Fibroblast of lung (primary cell): ENCODE results near the gene CCDC196.

Experiments
- EZH2 ChIP-seq: IDR thresholded peaks from 2 replicates; pipeline ENCODE4 v1.5.1; 2012; ENCODE audit warnings: low read length, control low read depth, mild to moderate bottlenecking; ENCODE audit errors: missing control alignments
- TF ChIP-seq, protein P1 (sequence below), 2 donors: IDR thresholded peaks in 1 of 2; conservative IDR thresholded peaks in 1 of 2; 1 replicate in 1 of 2; 2 replicates in 1 of 2; pipeline ENCODE4 v1.5.1; 2011 to 2012; ENCODE audit warnings: low read length in 2 of 2, control low read depth in 1 of 2, inconsistent platforms in 1 of 2, low read depth in 1 of 2, mild to moderate bottlenecking in 1 of 2

DNA sequence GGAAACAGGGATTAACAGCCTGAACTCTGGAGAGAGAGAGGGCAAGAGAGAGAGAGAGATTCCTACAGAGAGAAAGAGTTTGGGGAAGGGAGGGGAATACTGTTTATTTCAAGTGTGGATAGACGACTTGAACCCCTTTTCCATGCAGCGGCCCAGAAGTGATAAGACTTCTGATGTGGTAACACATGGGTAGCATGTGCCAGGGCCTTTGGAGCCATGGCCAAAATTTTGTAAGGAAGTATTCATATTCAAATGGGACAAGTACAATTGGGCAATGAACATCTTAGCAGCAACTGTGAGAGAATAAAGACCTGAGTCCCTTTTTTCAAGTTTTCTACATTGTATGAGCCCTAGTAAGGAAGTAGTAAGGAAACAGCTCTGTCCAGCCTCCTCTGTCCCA is 42.4 kb upstream of the CCDC196 start:
- TF ChIP-seq, protein P1, sequence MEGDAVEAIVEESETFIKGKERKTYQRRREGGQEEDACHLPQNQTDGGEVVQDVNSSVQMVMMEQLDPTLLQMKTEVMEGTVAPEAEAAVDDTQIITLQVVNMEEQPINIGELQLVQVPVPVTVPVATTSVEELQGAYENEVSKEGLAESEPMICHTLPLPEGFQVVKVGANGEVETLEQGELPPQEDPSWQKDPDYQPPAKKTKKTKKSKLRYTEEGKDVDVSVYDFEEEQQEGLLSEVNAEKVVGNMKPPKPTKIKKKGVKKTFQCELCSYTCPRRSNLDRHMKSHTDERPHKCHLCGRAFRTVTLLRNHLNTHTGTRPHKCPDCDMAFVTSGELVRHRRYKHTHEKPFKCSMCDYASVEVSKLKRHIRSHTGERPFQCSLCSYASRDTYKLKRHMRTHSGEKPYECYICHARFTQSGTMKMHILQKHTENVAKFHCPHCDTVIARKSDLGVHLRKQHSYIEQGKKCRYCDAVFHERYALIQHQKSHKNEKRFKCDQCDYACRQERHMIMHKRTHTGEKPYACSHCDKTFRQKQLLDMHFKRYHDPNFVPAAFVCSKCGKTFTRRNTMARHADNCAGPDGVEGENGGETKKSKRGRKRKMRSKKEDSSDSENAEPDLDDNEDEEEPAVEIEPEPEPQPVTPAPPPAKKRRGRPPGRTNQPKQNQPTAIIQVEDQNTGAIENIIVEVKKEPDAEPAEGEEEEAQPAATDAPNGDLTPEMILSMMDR (conservative IDR thresholded peaks at IDR 0.05 in 1 of 2, IDR thresholded peaks at IDR 0.05 in 1 of 2; ENCODE audit: low read depth in 1 of 2, low read length in 2 of 2), result no peak
- TF ChIP-seq EZH2, result no peak
